ENCODE results near the gene PRPS1. TPM values are rescaled to one million over a fixed set of nuclear protein-coding genes. Genes with fewer than 3 reads are reported as not detected.
"Not testable (repeated sequence)": the region's sequence is repeated elsewhere in the genome, so short reads cannot be mapped to it uniquely, and the experiment has no call there.

Gene PRPS1
- total RNA-seq, 1 donor, result 30.4 TPM

DNA sequence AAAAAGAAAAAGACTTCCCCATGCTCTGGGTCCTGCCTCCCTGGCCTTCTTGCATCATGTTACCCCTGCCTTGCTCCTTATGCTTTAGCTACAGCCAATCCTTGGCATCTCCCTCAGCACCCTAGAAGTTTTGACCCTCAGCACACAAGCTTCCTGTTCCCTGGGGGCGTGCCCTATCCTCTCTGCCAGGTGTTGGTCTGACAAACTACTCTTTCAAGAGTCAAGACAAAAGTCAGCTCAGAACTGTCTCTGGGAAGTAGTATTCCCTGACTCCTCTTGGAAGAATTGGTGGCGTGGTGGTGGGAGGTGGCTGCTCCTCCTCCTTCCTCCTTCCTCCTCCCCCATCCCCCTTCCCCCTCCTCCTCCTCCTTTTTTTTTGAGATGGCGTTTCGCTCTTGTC is 41.0 kb downstream of the PRPS1 start:
- H4K20me1 ChIP-seq (ENCODE audit: insufficient read depth, low read length), result no peaks in the 10 kb centered on the region
- H3K79me2 ChIP-seq (ENCODE audit: insufficient read depth, low read length), result no peaks in the 10 kb centered on the region
- peaks cover 12% of the 10 kb centered on the region for H3K4me1 ChIP-seq (ENCODE audit: insufficient read depth, low read length)
- H3K36me3 ChIP-seq (ENCODE audit: insufficient read depth, low read length), result no peaks in the 10 kb centered on the region
- H3K4me2 ChIP-seq (ENCODE audit: insufficient read depth, low read length), result no peak overlapping the region
- H2AFZ ChIP-seq (ENCODE audit: low read length), result no peak overlapping the region
- H3K9me3 ChIP-seq (ENCODE audit: low read depth, low read length), result no peaks in the 10 kb centered on the region
- no peak overlapping the region for H3K4me3 ChIP-seq (ENCODE audit: insufficient read depth, low read length)
- no peak for DNase-seq (ENCODE audit: insufficient read length, low spot score, missing footprints)
- peaks cover 4% of the 10 kb centered on the region for H3K27me3 ChIP-seq (ENCODE audit: insufficient read depth, low read length)
- TF ChIP-seq, protein P1, sequence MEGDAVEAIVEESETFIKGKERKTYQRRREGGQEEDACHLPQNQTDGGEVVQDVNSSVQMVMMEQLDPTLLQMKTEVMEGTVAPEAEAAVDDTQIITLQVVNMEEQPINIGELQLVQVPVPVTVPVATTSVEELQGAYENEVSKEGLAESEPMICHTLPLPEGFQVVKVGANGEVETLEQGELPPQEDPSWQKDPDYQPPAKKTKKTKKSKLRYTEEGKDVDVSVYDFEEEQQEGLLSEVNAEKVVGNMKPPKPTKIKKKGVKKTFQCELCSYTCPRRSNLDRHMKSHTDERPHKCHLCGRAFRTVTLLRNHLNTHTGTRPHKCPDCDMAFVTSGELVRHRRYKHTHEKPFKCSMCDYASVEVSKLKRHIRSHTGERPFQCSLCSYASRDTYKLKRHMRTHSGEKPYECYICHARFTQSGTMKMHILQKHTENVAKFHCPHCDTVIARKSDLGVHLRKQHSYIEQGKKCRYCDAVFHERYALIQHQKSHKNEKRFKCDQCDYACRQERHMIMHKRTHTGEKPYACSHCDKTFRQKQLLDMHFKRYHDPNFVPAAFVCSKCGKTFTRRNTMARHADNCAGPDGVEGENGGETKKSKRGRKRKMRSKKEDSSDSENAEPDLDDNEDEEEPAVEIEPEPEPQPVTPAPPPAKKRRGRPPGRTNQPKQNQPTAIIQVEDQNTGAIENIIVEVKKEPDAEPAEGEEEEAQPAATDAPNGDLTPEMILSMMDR (IDR thresholded peaks at IDR 0.05; ENCODE audit: extremely low read depth, low read depth, low read length), result no peak
- no peak overlapping the region for H3K27ac ChIP-seq (ENCODE audit: low read depth, low read length)

DNA sequence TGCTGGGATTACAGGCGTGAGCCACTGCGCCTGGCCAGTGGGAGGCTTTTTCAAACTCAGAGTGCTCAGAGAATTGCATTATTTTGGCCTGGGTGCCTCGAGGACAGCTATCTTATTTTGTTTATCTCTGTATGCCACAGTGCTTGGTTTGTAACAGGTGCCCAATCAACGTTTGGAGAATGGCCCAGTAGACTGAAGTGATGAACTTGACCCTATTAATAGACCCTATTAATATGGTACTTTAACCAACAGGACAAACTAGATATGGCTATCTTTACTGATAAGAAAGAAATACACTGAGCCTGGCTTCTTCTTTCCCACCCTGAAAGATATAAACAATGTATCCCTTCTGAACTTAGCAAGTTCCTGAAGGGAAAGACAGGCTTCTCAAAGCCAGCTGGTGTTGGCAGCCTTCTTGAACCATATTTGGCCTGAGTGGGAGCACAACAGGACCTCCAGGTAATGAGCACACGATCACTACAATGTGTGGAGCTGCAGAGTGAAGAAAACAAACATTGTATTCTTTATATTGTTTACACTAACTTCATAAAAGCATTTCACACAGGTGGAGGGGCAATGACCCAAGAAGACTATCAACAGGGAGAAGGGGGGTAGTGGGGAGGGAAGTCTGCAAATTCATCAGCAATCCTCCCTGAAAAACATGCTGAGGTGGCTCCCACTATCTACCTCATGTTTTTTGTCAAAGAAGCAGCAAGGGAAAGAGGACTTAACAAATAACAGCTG is 41.7 kb downstream of the PRPS1 start:
- no peaks in the 10 kb centered on the region for H3K36me3 ChIP-seq (ENCODE audit: insufficient read depth, low read length)

DNA sequence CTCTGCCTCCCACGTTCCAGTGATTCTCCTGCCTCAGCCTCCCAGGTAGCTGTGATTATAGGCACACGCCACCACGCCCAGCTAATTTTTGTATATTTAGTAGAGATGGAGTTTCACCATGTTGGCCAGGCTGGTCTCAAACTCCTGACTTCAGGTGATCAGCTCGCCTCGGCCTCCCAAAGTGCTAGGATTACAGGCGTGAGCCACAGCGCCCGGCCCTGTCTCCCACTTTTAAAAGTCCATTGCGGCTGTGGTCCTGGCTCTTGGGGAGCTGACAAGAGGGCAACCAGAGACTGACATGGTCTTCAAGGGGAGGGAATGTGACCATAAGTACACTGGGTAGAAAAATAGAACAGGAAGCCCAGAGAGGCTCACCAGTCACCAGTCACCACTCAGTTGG is 42.9 kb downstream of the PRPS1 start:
- not testable (repeated sequence) for H2AFZ ChIP-seq (ENCODE audit: low read length); H3K4me3 ChIP-seq (ENCODE audit: insufficient read depth, low read length); DNase-seq (ENCODE audit: insufficient read length, low spot score, missing footprints); H3K79me2 ChIP-seq (ENCODE audit: insufficient read depth, low read length); H4K20me1 ChIP-seq (ENCODE audit: insufficient read depth, low read length); H3K9me3 ChIP-seq (ENCODE audit: low read depth, low read length); H3K36me3 ChIP-seq (ENCODE audit: insufficient read depth, low read length); H3K27ac ChIP-seq (ENCODE audit: low read depth, low read length); H3K4me2 ChIP-seq (ENCODE audit: insufficient read depth, low read length)
- Histone ChIP-seq H3K27me3 (ENCODE audit: insufficient read depth, low read length) (peaks cover 13% of the 10 kb centered on the region), H3K4me1 (ENCODE audit: insufficient read depth, low read length) (peaks cover 29% of the 10 kb centered on the region)

More for the DNA sequence above, 41.7 kb downstream of the PRPS1 start:
- peaks cover 5% of the 10 kb centered on the region for H3K27me3 ChIP-seq (ENCODE audit: insufficient read depth, low read length)
- TF ChIP-seq, protein P1 (IDR thresholded peaks at IDR 0.05; ENCODE audit: extremely low read depth, low read depth, low read length), result no peak
- no peak overlapping the region for H3K4me2 ChIP-seq (ENCODE audit: insufficient read depth, low read length)
- H3K4me3 ChIP-seq (ENCODE audit: insufficient read depth, low read length), result no peak overlapping the region
- no peaks in the 10 kb centered on the region for H4K20me1 ChIP-seq (ENCODE audit: insufficient read depth, low read length)
- DNase-seq (ENCODE audit: insufficient read length, low spot score, missing footprints), result no peak
- no peak overlapping the region for H3K27ac ChIP-seq (ENCODE audit: low read depth, low read length)
- H3K79me2 ChIP-seq (ENCODE audit: insufficient read depth, low read length), result no peaks in the 10 kb centered on the region
- no peak overlapping the region for H2AFZ ChIP-seq (ENCODE audit: low read length)
- H3K9me3 ChIP-seq (ENCODE audit: low read depth, low read length), result no peaks in the 10 kb centered on the region
- peaks cover 17% of the 10 kb centered on the region for H3K4me1 ChIP-seq (ENCODE audit: insufficient read depth, low read length)

DNA sequence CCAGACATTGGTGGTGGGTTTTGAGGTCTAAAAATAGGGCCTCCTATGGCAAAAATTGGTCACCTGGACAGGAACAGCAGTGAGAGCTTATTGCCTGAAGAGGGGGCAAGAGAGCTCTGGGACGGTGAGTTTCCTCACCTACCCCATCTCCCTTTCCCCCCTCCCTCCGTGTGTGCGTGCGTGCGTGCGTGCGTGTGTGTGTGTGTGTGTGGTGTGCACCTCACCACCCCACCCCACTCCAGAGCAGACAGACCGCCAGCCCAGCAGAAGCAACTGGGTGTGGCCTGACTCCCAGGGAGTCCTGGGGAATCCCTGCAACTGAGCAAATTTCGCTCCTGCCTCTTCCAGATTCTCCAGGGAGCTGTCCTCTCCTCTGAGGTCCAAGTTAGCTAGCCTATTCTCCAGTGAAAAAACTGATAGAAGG is 44.7 kb downstream of the PRPS1 start:
- no peaks in the 10 kb centered on the region for H3K36me3 ChIP-seq (ENCODE audit: insufficient read depth, low read length)
- peaks cover 9% of the 10 kb centered on the region for H3K27me3 ChIP-seq (ENCODE audit: insufficient read depth, low read length)
- H4K20me1 ChIP-seq (ENCODE audit: insufficient read depth, low read length), result no peaks in the 10 kb centered on the region
- H3K9me3 ChIP-seq (ENCODE audit: low read depth, low read length), result no peaks in the 10 kb centered on the region
- no peak overlapping the region for H2AFZ ChIP-seq (ENCODE audit: low read length)
- no peak for DNase-seq (ENCODE audit: insufficient read length, low spot score, missing footprints)
- H3K4me3 ChIP-seq (ENCODE audit: insufficient read depth, low read length), result no peak overlapping the region
- H3K79me2 ChIP-seq (ENCODE audit: insufficient read depth, low read length), result no peaks in the 10 kb centered on the region
- peak overlapping the region; percentile 38 for H3K4me2 ChIP-seq (ENCODE audit: insufficient read depth, low read length)
- H3K4me1 ChIP-seq (ENCODE audit: insufficient read depth, low read length), result peaks cover 39% of the 10 kb centered on the region
- peak overlapping the region; percentile 13 for H3K27ac ChIP-seq (ENCODE audit: low read depth, low read length)
- TF ChIP-seq, protein P1 (IDR thresholded peaks at IDR 0.05; ENCODE audit: extremely low read depth, low read depth, low read length), result peak; percentile 60
